Glutamatergic neuron (in vitro differentiated cells): ENCODE results near the gene NFAT5. TPM values are rescaled to one million over a fixed set of nuclear protein-coding genes. Genes with fewer than 3 reads are reported as not detected.

Source experiments
- DNase-seq: peaks from one replicate; pipeline ENCODE4 v3.0.0; 2022
- H3K27ac Mint-ChIP-seq: one replicate; pipeline ENCODE4 v1.8.0; 2020; ENCODE audit warnings: mild to moderate bottlenecking, mixed read lengths, inconsistent platforms; ENCODE audit not compliant: unreplicated experiment
- H3K27me3 Mint-ChIP-seq: one replicate; pipeline ENCODE4 v1.8.0; 2020; ENCODE audit warnings: mild to moderate bottlenecking, moderate library complexity, mixed read lengths, inconsistent platforms; ENCODE audit not compliant: unreplicated experiment
- H3K36me3 Mint-ChIP-seq: one replicate; pipeline ENCODE4 v1.8.0; 2020; ENCODE audit warnings: mild to moderate bottlenecking, mixed read lengths, inconsistent platforms; ENCODE audit not compliant: unreplicated experiment
- H3K4me1 Mint-ChIP-seq: one replicate; pipeline ENCODE4 v1.8.0; 2020; ENCODE audit warnings: mild to moderate bottlenecking, low read depth, mixed read lengths, inconsistent platforms; ENCODE audit not compliant: unreplicated experiment
- H3K4me3 Mint-ChIP-seq: one replicate; pipeline ENCODE4 v1.8.0; 2020; ENCODE audit warnings: mild to moderate bottlenecking, mixed read lengths, inconsistent platforms; ENCODE audit not compliant: unreplicated experiment
- H3K9me3 Mint-ChIP-seq: one replicate; pipeline ENCODE4 v1.8.0; 2020; ENCODE audit warnings: mild to moderate bottlenecking, moderate library complexity, mixed read lengths, inconsistent platforms; ENCODE audit not compliant: unreplicated experiment
- total RNA-seq: library from RNA; stranded (reverse); fragmentation: NEBNext Ultra II Directional; extraction: Animal tissue kit (Norgen Biotek cat#: 25700); gene quantifications from one replicate; pipeline ENCODE4 v1.2.1, GENCODE V29; 2021; ENCODE audit not compliant: unreplicated experiment
- TF ChIP-seq, protein P1 (sequence below): fragments of 200-600 bp; sonication (generic); IDR thresholded peaks from one replicate; pipeline ENCODE4 v1.5.0; 2021; ENCODE audit not compliant: partially characterized antibody, unreplicated experiment

The NFAT5 gene
- total RNA-seq, 1 donor from 2014 or later, result 26.3 TPM

GRCh38 chr16:69662901-69663300, 97.1 kb downstream of the NFAT5 start:
- no peaks in the 10 kb centered on the region for H3K27me3 Mint-ChIP-seq
- no peak overlapping the region for H3K27ac Mint-ChIP-seq
- no peaks in the 10 kb centered on the region for H3K36me3 Mint-ChIP-seq
- H3K4me1 Mint-ChIP-seq, result no peaks in the 10 kb centered on the region
- H3K9me3 Mint-ChIP-seq, result peaks cover 2% of the 10 kb centered on the region
- no peak overlapping the region for H3K4me3 Mint-ChIP-seq
- DNase-seq, result no peak
- TF ChIP-seq, protein P1, sequence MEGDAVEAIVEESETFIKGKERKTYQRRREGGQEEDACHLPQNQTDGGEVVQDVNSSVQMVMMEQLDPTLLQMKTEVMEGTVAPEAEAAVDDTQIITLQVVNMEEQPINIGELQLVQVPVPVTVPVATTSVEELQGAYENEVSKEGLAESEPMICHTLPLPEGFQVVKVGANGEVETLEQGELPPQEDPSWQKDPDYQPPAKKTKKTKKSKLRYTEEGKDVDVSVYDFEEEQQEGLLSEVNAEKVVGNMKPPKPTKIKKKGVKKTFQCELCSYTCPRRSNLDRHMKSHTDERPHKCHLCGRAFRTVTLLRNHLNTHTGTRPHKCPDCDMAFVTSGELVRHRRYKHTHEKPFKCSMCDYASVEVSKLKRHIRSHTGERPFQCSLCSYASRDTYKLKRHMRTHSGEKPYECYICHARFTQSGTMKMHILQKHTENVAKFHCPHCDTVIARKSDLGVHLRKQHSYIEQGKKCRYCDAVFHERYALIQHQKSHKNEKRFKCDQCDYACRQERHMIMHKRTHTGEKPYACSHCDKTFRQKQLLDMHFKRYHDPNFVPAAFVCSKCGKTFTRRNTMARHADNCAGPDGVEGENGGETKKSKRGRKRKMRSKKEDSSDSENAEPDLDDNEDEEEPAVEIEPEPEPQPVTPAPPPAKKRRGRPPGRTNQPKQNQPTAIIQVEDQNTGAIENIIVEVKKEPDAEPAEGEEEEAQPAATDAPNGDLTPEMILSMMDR, result no peak

DNA sequence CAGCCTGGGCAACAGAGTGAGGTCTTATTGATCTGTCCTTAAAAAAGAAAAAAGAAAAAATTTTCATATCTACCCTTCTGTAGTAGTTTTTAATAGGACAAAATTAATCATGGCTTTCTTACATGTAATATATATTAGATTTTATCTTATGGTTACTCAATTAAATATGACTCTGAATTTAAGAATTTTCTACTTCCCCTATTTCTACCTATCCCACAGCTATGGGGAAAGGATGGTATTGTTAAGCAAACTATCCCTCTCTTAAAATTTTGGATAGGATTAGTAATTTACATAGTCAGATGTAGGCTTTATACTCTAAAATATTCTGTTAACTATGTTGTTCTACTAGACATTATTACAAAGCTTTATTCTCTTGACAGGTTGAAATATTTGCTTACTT, 98.1 kb downstream of the NFAT5 start:
- no peaks in the 10 kb centered on the region for H3K27me3 Mint-ChIP-seq
- no peak for DNase-seq
- no peaks in the 10 kb centered on the region for H3K4me1 Mint-ChIP-seq
- no peak overlapping the region for H3K4me3 Mint-ChIP-seq
- H3K9me3 Mint-ChIP-seq, result no peaks in the 10 kb centered on the region
- no peaks in the 10 kb centered on the region for H3K36me3 Mint-ChIP-seq
- no peak overlapping the region for H3K27ac Mint-ChIP-seq
- TF ChIP-seq, protein P1, result no peak

DNA sequence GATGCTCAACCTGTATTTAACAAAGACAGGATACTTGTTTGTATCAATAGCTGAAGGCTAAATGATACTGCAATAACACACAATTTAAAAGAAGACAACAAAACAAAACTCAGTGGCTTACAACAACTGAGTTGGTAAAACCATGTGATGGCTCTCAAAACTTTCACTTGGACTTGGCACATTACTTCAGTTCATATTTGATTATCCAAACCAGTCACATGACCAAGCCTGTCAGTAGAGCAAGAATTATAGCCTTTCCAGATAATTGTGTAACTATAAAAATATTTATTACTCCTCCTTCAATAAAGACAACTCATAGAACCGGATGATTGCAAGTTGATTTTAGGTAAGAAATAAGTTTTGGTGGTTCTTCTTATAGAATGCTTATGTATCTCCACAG, 103.8 kb downstream of the NFAT5 start:
- TF ChIP-seq, protein P1, result no peak
- no peak for DNase-seq
- H3K27ac Mint-ChIP-seq, result no peak overlapping the region
- no peaks in the 10 kb centered on the region for H3K27me3 Mint-ChIP-seq
- no peak overlapping the region for H3K4me3 Mint-ChIP-seq
- H3K4me1 Mint-ChIP-seq, result no peaks in the 10 kb centered on the region
- no peaks in the 10 kb centered on the region for H3K9me3 Mint-ChIP-seq
- H3K36me3 Mint-ChIP-seq, result no peaks in the 10 kb centered on the region

DNA sequence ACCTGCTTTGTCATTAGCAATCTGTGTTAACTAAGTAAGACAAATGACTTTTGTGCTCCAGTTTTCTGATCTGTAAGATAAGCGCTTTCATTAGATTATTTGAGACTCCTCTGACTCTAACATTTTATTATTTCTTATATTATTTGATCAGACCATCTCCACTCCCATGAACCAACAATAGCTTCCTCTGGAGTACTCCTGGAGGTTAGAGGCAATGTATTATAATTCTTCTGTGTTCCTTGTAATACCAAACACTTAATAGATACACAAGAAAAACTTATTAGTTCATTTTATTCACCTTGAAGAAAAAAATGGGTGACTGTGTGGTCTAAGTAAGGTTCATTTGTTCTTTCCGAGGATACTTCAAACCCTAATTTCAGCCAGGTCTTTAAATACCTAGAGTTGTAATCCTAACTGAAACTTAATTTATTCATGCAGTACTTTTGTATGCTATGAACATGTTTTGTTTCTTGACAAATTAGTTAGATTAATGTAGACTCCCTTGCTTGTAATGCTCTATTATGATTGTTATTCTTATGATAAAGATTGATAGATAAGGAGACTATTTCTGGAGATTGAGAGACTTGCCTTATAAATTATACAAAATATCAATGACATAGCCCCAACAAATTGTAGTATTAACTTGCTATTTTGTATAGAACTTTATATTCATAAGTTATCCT, 106.7 kb downstream of the NFAT5 start:
- no peak for DNase-seq
- TF ChIP-seq, protein P1, result no peak
- Mint-ChIP-seq H3K4me3 (no peak overlapping the region), H3K36me3 (no peaks in the 10 kb centered on the region), H3K27me3 (no peaks in the 10 kb centered on the region), H3K9me3 (no peaks in the 10 kb centered on the region), H3K4me1 (no peaks in the 10 kb centered on the region), H3K27ac (no peak overlapping the region)

DNA sequence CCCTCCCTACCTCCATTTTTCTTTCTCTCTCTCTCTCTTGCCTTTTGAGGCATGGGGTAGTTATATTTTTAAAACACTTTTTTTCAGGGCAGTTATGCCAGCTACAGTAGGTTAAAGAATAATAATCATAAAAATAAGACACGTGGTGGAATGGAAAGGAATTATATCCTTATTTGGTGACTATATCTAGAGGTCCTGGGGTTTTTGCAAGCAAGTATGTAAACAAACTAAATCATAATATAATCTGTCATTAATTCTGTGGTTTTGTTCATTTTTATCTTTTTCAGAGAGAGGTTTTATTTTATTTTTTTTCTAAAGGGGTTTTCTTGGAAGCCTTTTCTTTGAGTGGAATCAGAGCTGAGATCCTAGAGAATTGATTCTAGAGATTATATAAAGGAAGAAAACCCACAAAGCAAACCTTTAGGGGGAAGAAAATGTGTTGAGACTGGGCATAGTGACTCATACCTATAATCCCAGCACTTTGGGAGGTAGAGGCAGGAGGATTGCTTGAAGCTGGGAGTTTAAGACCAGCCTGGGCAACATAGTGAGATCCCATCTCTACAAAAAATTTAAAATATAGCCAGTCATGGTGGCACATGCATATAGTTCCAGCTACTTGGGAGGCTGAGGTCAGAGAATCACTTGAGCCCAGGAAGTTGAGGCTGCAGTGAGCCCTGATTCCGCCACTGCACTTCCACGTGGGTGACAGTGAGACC, 107.4 kb downstream of the NFAT5 start:
- Mint-ChIP-seq H3K27ac (no peak overlapping the region), H3K27me3 (no peaks in the 10 kb centered on the region), H3K9me3 (no peaks in the 10 kb centered on the region), H3K4me3 (no peak overlapping the region), H3K36me3 (no peaks in the 10 kb centered on the region), H3K4me1 (no peaks in the 10 kb centered on the region)
- TF ChIP-seq, protein P1, result no peak
- no peak for DNase-seq
